ENCODE results near the gene MICAL3. TPM values are rescaled to one million over a fixed set of nuclear protein-coding genes. Genes with fewer than 3 reads are reported as not detected.
A peak's percentile ranks its signal among the peaks of the same experiment; 100 is the strongest.
"Not testable (repeated sequence)": the region's sequence is repeated elsewhere in the genome, so short reads cannot be mapped to it uniquely, and the experiment has no call there.

Gene MICAL3
- total RNA-seq: 13.9 and 29.0 TPM in 2 replicates

DNA sequence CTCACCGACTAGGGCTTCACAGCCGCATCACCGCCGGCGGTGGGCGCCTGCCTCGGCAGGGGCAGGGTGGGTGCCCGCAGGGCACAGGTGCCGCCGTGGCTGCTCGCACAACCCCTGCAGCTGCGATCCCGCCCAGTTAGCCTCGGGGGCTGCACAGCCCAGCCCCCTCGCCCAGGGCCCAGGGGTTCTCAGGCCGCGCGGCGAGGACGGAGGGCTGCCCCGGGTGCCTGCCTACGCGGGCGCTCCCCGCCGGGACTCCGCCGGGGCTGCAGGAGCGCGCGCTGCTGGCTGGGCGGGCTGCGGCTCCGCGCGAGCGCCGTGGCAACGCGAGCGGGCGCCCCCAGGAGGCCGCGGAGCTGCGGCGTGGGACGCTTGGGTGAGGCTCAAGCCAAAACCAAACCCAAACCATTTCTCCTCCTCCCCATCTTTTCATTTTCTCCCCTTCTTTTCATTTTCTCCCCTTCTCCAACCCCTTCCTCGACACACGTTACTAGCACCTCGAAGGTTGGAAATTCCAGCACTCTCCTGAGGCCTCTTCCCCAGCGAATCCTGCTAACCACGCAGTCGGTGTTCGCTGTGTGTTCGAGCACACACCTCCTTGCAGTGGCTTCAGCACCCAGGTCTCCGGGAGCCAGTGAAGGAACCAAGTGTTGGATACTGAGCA lies at the start of gene MICAL3:
Gene MICAL3, minus strand, starts transcription at position 286 of the 664 bp plus-strand sequence. CDS start 117,749 bp downstream, outside the sequence.
- DNase-seq (ENCODE audit: low read depth in 2 of 2): peak; percentile 72 to 84

DNA sequence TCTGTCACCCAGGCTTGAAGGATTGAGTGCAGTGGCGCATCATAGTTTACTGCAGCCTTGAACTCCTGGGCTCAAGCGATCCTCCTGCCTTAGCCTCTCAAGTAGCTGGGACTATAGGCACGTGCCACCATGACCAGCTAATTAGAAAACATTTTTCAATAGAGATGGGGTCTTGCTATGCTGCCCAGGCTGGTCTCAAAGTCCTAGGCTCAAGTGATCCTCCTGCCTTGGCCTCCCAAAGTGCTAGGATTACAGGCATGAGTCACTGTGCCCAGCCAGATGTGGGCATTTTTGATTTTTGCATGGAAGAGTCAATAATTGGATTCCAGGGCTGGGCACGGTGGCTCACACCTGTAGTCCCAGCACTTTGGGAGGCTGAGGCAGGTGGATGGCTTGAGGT lies 49.6 kb upstream of the MICAL3 start:
- DNase-seq (ENCODE audit: low read depth in 2 of 2): not testable (repeated sequence)

GRCh38 chr22:18073467-18073866 lies 49.1 kb upstream of the MICAL3 start:
- no peak for DNase-seq (ENCODE audit: low read depth in 2 of 2)

- DNase-seq (ENCODE audit: low read depth in 2 of 2): no peak
Measured at GRCh38 chr22:18071968-18072310, 47.6 kb upstream of the MICAL3 start.

DNA sequence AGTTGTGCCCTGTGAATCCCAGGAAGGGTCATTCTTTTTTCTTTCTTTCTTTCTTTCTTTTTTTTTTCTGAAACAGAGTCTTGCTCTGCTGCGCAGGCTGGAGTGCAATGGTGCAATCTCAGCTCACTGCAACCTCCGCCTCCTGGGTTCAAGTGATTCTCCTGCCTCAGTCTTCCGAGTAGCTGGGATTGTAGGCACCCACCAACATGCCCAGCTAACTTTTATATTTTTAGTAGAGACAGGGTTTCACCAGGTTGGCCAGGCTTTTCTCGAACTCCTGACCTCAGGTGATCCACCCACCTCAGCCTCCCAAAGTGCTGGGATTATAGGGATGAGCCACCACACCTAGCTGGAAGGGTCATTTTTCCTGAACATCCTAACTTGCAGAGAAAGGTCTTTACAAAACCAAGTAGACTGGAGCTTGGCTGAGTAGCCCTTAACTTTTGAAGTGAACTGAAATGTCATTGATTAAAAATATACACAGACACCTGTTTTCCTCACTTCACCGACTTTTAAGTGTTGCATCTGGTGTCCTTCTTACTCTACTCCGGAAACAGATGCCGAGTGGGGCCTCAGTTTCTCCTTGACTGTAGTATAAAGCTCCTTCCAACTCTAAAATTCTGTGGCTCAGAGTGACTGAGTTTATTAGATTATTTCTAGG lies 47.1 kb upstream of the MICAL3 start:
- DNase-seq (ENCODE audit: low read depth in 2 of 2): not testable (repeated sequence)

GRCh38 chr22:18070556-18071306 lies 46.4 kb upstream of the MICAL3 start:
- no peak for DNase-seq (ENCODE audit: low read depth in 2 of 2)

- DNase-seq (ENCODE audit: low read depth in 2 of 2): no peak
Measured at GRCh38 chr22:18070041-18070440, 45.7 kb upstream of the MICAL3 start.

DNA sequence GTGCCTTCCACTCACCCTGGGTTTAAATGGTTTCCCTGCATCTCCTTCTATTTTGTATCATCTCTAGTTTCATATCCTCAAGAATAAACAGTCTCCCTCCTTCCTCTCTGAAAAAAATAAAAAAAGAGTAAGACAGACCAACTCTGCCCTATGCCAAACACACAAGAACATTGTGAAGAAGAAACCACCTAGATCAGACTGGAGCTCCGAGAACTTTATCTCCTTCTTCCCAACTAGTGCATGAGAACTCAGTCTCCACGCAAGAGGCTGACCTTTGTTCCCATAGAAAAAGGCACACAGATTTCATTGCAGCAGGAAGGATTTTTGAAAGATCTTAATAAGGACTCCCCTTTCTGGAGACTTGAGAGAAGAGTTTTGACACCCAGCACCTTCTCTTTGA lies 44.7 kb upstream of the MICAL3 start:
- DNase-seq (ENCODE audit: low read depth in 2 of 2): no peak

GRCh38 chr22:18068381-18068988 lies 44.1 kb upstream of the MICAL3 start:
- no peak for DNase-seq (ENCODE audit: low read depth in 2 of 2)

- no peak for DNase-seq (ENCODE audit: low read depth in 2 of 2)
Measured at GRCh38 chr22:18067548-18068341, 43.4 kb upstream of the MICAL3 start.

DNA sequence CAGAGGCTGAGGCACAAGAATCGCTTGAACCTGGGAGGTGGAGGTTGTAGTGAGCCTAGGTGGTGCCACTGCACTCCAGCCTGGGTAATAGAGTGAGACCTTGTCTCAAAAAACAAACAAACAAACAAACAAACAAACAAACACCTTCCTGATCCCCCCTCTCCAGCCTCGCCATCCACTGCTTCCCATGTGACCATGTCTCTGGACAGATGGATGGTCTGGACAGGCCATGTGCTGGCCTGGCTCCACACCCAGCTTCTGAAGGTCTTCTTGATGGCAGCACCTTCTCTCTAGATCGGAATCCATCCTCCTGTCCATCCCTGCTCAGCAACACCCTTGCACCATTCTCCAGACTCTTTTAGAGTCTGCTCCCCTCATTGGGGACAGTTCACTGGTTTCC lies 42.8 kb upstream of the MICAL3 start:
- no peak for DNase-seq (ENCODE audit: low read depth in 2 of 2)

DNA sequence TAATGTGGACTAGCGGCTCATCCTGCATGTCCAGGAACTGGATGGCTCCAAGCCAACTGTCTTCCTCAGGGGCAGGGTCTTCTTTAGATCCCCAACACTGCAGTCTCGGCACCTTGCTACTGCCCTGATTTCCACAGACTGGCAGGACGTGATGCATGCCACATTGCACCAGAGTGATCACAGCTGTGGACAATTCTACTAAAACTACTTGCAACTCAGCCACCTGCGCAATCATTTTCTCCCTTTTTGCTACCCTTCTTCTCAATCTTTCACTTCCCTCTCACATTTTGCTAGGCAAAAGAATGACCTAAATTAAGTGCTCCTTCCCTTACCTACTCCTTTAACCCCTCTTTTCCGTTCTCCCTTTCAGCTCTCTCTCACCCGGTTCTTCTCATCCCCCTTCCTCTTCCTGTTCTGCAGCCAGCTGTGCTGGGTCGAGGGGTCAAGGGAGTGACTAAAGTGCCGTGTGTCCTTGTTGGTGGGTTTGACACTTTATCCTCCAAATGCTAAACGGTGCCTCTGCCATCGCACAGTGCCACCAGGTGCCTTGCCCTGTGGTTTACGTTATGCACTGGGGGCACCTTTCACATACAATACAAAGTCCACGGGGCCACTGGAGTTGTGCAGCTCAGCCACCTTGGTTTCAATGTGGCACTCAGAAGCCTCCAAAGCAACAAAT lies 42.0 kb upstream of the MICAL3 start:
- DNase-seq (ENCODE audit: low read depth in 2 of 2): no peak

DNA sequence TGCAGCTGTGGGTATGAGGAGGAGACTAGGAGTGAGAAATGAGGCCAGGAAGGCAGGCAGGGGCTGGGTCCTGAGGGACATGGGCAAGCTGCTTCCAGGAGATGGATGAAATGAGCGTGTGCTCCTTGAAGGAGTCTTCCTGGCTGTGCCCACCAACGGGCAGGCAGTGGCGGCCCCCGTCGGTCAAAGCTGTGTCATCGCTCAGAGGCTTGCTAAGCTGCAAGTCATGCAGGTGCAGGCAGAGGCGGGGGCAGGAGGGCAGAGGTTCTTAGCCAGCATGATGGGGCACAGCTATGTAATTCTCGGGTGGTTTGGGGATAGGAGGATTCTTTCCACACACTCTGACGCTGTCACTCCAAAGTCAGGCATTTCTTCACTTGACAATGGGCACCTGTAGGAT lies 40.9 kb upstream of the MICAL3 start:
- no peak for DNase-seq (ENCODE audit: low read depth in 2 of 2)

- DNase-seq (ENCODE audit: low read depth in 2 of 2): no peak
Measured at GRCh38 chr22:18064636-18065035, 40.3 kb upstream of the MICAL3 start.

DNA sequence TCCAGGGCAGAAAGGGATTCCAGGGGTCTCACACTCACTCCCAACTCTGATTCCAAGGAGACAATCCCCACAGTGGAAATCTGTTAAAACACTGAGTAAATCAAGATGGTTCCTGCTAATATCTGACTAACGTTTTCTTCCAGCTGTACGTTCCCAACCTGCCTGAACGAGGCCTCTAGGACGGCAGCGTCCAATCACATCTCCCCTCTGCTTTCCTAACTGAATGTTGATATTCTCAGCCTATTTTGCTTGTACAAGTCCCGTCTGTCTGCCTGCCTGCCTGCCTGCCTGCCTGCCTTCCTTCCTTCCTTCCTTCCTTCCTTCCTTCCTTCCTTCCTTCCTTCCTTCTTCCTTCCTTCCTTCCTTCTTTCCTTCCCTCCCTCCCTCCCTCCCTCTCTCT lies 39.4 kb upstream of the MICAL3 start:
- DNase-seq (ENCODE audit: low read depth in 2 of 2): not testable (repeated sequence)

DNA sequence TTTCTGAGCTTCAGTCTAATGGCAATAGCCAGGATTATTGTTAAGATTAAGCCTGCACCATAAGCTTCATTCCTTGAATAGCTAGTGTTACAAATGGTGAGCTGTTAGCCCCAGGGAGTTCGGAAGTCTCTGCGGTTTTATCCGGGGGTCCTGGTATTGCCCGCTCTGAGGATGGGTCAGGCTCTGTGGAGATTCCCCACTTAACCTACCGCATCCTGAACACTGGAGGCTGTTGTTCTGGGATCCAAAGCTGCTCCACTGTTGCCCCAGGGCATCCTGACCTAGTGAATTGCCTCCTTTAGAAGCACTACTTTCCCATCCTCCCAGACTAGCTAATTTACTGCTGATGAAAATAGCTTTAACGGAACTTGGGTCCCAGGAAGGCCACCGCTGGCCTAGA lies 38.9 kb upstream of the MICAL3 start:
- DNase-seq (ENCODE audit: low read depth in 2 of 2): no peak

DNA sequence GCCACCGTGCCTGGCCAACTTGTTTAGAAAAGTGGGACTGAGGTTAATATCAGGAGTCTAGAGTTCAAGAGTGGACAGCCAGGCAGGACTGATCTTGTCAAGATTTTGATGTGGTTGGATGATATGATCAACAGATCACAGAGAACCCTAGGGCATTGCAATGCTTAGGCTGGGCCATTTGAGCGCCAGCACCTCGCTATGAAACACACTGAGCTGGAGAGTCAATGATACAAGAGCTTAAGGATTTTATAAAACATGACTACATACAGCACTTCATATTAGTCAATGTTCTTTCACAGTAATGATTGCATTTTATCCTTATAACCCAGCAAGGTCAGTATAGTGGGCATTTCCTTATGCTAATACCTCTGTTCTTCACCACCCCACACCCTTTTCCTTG lies 38.1 kb upstream of the MICAL3 start:
- no peak for DNase-seq (ENCODE audit: low read depth in 2 of 2)

GRCh38 chr22:18060646-18061620 lies 36.6 kb upstream of the MICAL3 start:
- no peak for DNase-seq (ENCODE audit: low read depth in 2 of 2)

DNA sequence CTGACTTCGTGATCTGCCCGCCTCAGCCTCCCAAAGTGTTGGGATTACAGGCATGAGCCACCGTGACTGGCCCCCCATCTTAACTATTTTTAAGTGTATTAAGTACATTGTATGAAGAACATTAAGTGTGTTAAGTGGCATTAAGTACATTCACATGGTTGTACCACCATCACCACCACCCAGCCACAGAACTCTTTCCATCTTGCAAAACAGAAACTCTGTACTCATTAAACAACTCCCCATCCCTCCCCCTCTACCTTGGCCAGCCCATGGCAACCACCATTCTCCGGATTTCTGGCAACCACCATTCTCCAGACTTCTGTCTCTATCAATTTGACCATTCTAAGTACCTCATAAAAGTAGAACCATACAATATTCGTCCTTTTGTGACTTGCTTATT lies 35.6 kb upstream of the MICAL3 start:
- DNase-seq (ENCODE audit: low read depth in 2 of 2): no peak

- no peak for DNase-seq (ENCODE audit: low read depth in 2 of 2)
Measured at GRCh38 chr22:18059473-18059872, 35.1 kb upstream of the MICAL3 start.
